HG03103 (cell line): ENCODE data around the gene PAEP.
"Not testable (repeated sequence)": the region's sequence is repeated elsewhere in the genome, so short reads cannot be mapped to it uniquely, and the experiment has no call there.

ENCODE experiments used
- ATAC-seq: cut with Tn5 transposase; IDR thresholded peaks from one replicate; pipeline ENCODE4 v1.9.1; 2021; ENCODE audit warnings: low read depth; ENCODE audit not compliant: unreplicated experiment

The PAEP gene

GRCh38 chr9:135525241-135526088, 36.1 kb upstream of the PAEP start:
- ATAC-seq: no peak

GRCh38 chr9:135526089-135526729, 35.3 kb upstream of the PAEP start:
- no peak for ATAC-seq

- ATAC-seq: no peak
Measured at GRCh38 chr9:135526730-135527571, 34.6 kb upstream of the PAEP start.

GRCh38 chr9:135528842-135529435, 32.6 kb upstream of the PAEP start:
- not testable (repeated sequence) for ATAC-seq

GRCh38 chr9:135530146-135530545, 31.4 kb upstream of the PAEP start:
- ATAC-seq: no peak

- ATAC-seq: no peak
Measured at GRCh38 chr9:135531096-135531495, 30.5 kb upstream of the PAEP start.

GRCh38 chr9:135533113-135533512, 28.4 kb upstream of the PAEP start:
- no peak for ATAC-seq

- ATAC-seq: no peak
Measured at GRCh38 chr9:135533674-135534073, 27.9 kb upstream of the PAEP start.

- not testable (repeated sequence) for ATAC-seq
Measured at GRCh38 chr9:135534192-135534711, 27.3 kb upstream of the PAEP start.

- not testable (repeated sequence) for ATAC-seq
Measured at GRCh38 chr9:135534826-135535225, 26.7 kb upstream of the PAEP start.

GRCh38 chr9:135535631-135536030, 25.9 kb upstream of the PAEP start:
- ATAC-seq: not testable (repeated sequence)

- ATAC-seq: no peak
Measured at GRCh38 chr9:135536216-135536615, 25.3 kb upstream of the PAEP start.

- not testable (repeated sequence) for ATAC-seq
Measured at GRCh38 chr9:135543262-135543894, 18.2 kb upstream of the PAEP start.

GRCh38 chr9:135544981-135545635, 16.4 kb upstream of the PAEP start:
- ATAC-seq: no peak

- ATAC-seq: not testable (repeated sequence)
Measured at GRCh38 chr9:135545646-135546176, 15.8 kb upstream of the PAEP start, which contains the start of gene OBP2A. Gene OBP2A (plus strand): TSS chr9:135546126. CDS start chr9:135546181, 55 bp downstream.

- not testable (repeated sequence) for ATAC-seq
Measured at GRCh38 chr9:135546792-135547617, 14.6 kb upstream of the PAEP start.

- ATAC-seq: no peak
Measured at GRCh38 chr9:135547756-135548736, 13.5 kb upstream of the PAEP start.
